Inflammatory macrophage treated with lipopolysaccharide for 4 hours (primary cell): Measurements from ENCODE around the gene KLK1.
A peak's percentile ranks its signal among the peaks of the same experiment; 100 is the strongest.

Experiments
- DNase-seq: peaks from one replicate; pipeline ENCODE4 v3.0.0-alpha.2; 2020

Gene KLK1

DNA sequence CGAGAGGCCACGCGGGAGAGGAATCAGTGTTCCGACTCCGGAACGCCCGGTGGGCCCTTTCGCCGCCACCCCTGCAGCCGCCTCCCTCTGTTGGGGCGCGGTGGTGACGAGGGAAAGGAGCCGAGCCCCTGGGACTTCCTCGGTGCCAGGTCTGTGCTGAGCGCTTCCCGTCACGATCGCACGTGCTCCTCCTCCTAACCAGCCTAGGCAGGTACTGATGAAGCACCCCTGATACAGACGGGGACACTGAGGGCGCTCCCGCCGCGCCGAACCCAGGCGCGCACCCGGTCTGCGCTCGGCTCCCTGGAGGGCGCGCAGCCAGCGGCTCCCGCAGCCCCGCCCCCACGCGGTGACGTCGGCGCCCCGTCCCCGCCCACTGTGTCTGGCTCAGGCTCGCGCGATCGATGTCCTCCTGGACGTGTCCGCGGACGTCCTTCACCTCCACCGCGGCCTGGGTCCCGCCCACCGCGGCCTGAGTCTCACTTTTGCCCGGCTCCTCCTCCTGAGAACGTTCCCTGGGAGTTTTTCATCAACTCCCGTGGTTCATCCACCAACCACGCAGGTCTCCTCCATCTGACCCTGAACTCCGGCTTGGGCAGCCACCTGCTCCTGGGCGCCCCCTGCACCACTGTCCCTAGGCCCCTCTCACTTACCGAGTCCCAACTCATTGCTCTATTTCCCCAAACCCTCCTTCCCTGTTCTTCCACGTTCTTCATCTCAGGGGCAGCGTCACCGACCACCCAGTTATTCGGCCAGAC, 12.4 kb upstream of the KLK1 start:
- peak; percentile 54 for DNase-seq

DNA sequence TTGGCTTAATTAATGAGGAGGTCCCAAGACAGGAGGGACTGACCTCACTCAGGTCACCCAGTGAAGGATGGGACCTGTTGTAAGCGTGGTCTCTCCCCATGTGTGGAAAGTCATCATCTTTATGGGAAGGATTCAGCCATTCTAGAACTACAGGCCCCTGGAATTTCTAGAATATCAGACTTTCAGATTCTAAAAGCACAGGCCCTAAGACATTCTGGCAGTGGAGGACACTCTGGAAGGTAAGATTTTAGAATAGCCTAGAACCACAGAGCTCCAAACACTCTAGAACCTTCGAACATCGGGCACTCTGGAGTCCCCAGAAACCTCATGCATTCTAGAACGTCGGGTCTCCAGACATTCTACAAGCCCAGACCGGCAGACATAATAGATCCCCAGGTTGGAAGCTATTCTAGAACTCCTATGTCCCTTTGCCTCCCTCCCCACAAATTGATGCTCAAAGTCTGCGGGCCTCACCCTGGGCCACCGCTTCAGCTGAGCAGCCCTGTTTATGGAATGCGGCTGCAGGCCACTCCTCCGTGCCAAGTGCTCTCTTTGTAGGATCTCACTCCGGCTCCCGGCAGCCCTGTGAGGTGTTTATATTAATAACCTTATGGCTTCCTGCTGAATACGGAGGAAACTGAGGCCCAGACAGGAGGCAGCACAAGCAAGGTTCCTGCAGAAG, 11.7 kb upstream of the KLK1 start:
- DNase-seq: no peak

DNA sequence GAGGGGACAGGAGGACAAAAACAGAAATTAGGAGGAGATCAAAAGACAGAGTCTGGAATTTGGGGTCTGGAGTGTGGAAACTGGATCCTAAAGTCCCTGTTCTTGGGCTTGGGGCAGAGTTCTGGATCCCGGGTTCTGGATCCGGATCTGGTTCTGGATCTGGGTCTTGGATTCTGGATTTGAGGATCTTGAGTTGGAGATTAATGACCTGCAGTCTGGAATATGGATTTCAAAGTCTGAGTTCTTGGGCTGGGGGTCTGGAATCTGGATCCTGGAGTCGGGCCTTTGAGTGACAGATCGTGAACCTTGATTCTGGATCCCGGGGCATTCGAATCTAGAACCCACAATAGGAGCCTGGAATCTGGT, 10.2 kb upstream of the KLK1 start:
- no peak for DNase-seq

DNA sequence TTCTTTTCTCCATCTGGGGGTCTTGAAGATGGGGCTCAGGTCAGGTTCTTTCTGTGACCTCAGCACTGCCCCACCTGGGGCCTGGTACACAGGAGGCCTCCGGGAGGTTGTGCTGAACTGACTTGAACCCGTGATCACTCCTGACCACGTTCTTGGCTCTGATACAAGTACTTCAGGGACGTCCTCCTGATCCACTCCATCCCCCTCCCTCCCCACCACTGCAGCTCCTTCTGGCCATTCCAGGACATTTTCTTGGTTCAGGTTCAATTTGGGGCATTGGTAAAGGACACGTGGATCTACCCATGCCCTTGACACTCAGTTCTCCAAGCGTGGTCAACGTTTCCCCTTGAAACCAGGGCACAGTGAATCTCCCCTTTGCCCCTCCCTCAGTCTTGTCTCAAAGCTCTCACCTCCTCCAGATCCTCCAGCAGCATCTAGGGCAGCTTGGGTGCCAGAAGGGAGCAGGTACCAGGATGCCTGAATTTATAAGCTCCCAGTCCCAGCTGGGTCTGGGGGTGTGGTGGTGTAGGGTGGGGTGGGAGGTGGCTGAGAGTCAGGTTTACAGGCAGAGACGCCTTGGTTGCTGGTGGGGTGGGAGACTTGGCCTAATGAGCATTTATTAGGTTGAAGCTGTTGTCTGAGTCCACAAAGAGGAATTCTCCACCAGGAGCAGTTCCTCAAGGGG, 9.7 kb upstream of the KLK1 start, which contains the start of gene KLK15:
KLK15 (minus strand) TSS at position 458 of the 685 bp plus-strand sequence. CDS start 2,082 bp downstream, outside the sequence.
- no peak for DNase-seq

DNA sequence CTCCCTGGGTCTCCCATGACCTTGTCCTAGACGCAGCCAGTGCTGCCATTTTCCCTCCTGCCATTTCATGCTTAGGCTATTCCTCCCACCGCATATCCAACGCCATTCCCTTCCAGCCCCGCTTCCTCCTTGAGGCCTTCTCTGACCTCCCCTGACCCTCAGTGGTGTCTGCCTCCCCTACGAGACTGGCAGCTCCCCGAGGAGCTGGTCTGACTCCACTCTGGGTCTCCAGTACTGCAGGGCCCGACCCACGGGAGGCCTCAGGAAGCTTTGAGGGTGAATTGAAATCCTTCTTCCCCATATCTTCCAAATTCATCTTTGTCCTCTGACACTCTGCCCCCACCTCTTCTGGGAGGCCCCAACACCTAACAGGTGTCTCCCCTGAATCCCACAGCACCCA, 9.1 kb upstream of the KLK1 start:
- no peak for DNase-seq

DNA sequence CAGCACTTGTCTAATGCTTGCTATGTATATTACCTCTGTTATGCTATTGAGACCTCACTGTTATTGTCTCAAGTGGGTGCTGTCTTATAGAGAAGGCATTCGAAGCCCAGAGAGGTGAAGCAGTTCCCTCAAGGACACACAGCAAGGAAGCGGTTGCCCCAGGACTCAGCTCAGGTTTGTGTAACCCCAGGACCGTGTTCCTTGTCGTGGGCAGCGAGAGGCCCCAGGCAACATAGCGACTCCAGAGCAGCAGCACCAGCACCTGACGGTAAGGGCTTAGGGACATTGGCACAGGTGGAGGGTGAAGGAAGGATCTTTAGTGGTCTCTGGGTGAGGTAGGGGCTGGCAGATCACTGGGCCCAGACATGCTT, 7.4 kb upstream of the KLK1 start:
- DNase-seq: no peak

DNA sequence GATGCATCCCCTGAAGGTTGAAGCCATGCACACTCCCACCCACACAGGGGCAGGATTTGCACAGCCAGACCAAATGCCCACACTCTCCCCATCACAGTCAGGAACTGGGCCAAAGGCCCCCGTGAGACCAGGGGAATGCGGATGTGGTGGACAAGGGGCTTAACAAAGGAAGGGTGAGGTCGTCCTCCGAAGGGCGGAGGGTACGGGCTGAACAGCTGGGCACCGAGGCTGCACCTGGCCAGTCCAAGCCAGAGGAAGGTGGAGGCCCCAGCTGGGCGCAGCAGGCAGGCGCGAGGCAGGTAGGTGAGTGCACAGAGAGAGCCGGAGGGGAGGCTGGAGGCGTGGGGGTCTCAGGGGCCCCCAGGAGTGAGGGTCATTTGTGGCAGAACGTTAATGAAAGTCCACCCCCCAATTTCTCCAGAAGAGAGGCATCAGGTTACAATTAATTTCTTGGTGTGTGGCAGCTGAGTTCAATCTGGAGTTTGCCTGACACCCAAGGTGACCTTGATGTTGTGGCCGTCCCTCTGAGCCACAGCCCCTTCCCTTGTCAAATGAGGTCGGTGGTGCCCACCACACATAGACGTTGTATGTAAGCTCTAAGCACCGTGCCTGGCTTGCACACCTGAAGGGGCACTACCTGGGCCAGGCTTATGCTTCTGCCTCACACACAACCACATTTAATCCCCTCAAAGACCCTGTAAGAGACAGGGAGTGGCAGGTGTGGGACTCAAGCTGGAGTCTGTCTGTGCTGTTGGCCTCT, 6.9 kb upstream of the KLK1 start:
- no peak for DNase-seq

DNA sequence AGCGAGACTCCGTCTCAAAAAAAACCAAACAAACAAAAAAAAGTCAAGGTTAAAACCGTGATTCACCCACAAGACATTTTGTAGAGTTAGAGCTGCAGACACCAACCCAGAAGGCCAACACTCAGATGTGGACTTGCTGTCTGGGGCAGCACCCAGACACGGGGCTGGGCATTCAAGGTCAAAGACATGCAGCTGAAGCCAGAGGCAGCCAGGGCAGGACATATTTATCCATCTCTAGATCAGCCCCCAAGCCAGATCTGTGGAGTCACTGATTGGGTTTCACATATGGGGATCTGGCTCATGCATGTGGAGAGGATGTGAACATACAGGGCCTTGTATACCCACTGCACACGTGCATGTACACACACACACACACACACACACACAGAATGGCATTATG, 6.2 kb upstream of the KLK1 start:
- DNase-seq: no peak

DNA sequence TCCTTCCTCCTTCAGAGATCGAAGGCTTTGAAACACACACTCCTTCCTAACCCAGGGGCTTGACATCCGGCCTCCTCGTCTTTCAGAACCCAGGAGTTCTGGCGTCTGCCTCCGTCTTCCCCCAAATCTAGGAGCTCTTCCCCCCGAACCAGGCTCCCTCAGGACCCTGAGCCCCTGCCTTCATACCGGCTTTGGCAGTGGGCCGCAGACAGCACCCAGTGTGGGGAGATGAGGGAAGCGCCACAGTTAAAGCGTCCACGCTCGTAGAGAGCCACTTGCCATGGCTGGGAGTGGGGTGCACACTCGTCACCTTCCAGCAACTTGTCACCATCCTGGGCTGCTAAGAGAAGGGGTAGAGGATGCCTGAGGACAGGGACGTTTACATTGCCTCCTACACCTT, 3.9 kb upstream of the KLK1 start:
- no peak for DNase-seq

DNA sequence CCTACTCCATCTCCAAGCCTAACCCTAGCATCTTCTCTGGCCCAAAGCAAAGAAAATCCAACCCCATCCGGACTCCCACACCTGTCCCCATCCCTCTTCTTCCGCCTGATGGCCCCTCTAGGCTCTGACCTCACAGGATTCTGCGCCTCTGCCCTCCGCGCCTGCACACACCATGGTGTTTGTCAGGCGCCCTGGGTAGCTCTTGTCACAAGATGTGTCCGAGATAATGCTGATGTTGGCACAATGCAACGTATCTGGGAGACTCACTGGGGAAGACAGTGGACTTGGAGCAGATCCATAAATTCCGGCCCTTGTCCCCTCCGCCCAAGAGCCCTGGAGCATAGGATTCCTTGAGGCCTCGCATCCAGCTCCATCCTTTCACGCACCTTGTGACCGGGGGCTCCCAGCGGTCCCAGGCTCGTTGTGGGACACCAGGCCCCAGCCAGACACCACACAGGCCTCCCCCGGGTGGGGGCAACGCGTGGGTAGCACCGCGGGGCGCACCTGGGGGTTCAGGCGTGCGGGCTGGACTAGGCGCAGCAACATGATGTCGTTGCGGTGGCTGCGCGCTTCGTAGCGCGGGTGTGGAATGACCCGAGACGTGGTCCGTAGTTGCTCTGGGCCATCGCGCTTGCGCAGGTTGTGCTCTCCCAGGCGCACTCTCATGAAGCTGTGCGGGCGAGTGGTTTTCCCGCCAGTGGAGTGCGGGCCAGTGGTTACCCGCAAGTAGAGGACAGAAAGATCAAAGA, 3.1 kb upstream of the KLK1 start:
- DNase-seq: no peak

DNA sequence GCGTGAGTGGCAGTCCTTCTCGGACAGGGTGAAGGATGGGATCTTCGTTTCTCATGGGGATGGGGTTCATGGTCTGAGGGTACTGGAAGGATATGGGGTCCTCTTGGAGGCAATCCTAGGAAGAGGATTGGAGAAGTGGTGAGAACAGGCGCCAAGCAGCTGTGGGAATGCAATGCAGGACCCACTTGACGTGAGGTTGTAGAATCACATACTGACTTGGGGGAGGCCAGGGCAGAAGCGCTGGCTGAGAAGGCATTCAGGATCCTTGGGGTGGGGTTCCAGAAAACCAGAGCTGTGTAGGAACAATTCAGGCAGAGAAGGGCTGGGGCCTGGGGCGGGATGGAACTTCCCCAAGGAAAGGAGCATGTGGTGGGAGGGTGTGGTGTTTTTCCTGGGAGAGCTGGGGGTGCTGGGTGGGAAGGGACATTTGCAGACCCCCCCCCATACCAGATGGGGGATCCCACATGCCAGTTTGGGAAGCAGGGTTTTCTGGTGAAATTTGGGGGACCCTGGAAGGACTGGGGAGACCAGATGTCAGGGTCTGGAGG, 852 bp downstream of the KLK1 start:
- DNase-seq: no peak

DNA sequence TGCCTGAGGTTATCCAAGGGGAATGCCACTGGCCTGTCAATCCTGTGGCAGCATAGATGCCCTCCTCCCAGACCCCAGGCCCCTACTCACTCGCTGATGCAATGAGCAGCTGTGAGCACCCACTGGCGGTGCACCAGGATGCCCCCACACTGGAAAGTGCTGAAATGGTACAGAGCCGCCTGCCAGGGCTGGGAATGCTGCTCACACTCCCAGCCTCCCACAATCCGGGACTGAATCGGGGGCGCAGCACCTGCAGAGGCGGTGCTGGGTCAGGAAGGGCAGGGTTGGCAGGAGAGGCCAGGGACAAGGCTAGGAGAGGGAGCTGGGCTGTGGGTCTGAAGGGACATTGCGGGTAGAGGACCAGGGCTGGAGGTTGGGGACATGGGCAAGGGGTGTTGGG, 2.0 kb downstream of the KLK1 start:
- DNase-seq: no peak

DNA sequence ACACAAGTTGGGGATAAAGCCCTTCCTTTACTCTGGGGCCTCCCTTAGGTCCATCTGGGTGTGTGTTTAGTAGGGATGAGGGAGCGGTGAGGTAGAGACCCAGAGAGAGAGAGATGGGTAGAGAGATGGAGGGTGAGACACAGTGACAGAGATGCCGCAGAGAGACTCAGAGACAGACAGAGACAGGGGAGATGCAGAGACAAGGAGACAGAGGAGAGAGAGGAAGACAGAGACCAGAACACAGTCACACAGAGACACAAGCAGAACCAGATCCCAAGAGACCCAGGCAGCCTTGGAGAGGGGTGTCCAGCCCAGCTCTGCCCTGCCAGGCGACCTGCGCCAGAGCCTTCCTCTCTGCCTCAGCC, 2.4 kb downstream of the KLK1 start:
- DNase-seq: no peak

DNA sequence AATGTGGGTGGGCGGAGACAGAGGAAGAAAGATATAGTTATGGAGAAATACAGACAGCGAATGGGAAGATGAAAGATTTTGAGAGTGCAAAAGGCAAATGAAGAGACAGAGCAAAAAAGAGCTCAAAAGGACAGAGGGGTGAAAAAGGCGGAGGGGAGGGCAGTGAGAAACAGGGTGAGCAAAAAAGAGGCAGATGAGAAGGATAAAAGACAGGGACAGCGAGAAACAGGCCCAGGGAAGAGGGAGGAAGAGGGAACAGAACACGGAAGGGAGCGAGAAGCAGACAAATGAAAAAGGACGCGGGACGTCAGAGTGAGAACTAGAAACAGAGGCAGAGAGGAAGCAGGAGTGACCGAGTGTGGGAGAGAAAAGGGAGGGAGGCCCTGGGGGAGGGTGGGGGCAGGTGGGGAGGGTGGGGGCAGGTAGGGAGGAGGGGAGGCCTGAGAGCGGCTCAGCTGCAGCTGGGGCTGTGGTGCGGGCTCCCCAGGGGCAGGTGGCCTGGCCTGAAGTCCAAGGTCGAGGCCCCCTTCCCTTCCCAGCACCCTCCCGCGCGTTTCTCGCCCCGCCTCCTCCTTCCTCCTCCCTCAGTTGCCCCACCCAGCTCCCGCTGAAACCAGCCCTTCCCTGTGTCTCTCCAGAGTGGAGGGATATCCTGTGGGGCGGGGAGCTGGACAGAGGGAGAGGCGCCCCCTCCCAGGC, 2.9 kb downstream of the KLK1 start:
- DNase-seq: peak; percentile 11

DNA sequence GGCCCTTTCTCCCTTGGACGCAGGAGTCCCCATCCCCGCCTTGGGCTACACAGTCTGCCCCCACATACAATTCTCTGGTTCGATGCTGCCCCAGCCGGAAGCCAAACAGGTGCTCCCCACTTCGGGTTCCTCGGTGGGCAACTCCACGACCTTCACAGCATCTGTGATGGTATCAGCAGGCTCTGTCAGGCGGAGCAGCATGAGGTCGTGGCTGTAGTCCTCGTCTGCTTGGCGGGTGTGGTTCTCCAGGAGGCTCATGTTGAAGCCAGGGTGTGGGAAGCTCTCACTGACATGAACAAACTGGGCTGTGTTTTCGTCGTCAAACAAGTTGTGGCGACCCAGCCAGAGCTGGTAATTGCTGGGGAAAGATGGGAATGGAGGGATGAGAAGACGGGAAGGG, 3.5 kb downstream of the KLK1 start:
- no peak for DNase-seq

DNA sequence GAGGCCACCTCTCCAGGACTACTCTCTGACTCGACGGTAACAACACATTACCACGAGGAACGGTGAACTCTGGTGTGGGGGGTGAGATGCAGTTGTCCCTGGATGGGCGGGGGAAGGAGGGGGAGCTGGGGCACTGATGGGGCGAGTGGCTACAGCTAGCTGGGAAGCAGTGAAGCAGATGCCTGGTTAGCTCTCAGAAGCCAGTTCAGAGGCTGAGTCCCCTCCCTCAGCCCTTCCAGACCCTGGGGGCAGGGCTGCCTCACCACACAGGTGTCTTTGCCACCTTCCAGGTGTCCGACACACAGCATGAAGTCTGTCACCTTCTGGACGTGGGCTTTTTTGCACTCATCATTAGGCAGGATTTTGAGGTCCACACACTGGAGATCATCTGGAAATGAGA, 4.0 kb downstream of the KLK1 start:
- DNase-seq: no peak

DNA sequence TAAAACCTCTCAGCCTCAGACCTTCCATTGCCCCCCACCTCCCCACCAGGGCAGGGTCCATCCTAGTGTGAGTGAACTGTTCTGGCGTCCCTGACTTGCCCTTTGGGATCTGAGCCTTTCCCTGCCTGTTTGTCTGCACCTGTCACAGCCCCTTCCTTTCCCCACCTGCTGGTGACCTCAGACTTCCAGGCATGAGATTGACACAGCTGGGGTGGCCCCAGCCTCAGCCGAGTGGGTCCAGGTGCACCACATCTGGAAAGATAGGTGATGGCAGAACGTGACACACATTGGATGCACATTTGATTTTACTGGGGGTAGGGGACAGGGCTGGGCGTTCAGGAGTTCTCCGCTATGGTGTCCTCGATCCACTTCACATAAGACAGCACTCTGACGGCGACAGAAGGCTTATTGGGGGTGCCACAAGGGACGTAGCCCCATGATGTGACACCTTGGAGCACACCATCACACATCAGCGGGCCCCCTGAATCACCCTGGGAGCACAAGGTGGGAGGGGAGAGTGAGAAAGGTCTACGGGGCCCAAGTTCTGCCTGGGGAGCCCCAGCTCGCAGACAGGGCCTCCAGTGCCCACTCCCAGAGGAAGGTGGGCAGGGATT, 4.6 kb downstream of the KLK1 start:
- DNase-seq: no peak

DNA sequence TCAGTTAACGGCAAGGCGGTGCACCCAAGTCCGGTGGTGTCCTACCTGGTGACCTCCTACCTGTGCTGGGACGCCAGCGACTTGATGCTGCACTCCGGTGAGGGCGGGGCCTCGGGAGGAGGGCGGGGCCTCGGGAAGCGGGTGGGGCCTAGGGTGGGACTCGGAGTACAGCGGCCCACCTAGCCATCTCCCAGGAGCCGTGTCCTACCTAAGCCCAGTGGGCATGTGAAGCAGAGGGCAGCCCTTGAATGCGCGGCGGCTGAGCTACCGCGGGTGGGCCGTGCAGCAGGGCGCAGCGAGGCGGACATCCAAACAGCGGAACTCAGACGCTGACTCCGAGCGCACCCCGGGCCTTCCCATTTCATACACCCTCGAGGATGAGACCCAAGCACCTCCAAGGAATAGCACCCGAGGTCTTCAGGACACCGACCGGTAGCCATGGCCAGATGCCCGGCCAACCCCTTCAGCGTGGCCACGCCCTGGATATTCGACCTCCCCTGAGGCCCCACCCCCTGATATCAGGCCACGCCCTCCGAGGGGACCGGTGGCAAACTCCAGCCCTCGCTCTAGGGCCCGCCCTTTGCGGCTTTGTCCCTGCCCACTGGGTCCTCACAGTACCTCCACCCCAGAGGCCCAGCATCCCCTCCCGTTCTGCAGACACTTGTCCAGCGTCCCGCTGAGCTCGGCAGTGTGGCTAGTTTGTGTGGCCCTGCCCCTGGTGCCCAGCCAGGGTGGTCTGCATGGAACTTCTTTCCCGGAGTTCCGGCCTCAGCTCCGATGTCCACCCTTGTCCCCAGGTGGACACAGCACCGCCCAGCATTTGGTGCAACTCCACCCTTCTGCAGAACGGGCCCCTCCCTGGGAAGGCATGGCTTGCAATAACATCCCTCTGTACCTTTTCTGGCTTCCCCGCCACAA, 5.4 kb downstream of the KLK1 start:
- DNase-seq: peak; percentile 54

DNA sequence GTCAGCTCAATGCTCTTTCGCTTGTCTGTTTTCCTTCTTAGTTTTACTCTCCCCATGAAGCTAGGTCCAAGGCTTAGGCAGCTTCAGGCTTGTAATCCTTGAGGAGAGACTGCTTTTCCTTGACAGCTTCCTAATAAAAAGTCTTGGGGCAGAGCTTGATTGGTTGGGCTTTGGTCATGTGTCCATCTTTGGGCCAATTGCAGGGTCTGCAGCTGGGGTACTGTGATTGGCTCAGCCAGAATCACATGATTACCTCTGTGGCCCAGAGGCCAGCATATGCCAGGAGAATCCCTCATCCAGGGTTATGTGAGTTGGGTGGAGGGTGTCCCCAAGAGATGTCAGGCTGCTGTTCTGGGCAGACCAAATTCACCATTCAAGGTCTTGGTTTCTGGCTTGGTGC, 8.1 kb downstream of the KLK1 start:
- no peak for DNase-seq

DNA sequence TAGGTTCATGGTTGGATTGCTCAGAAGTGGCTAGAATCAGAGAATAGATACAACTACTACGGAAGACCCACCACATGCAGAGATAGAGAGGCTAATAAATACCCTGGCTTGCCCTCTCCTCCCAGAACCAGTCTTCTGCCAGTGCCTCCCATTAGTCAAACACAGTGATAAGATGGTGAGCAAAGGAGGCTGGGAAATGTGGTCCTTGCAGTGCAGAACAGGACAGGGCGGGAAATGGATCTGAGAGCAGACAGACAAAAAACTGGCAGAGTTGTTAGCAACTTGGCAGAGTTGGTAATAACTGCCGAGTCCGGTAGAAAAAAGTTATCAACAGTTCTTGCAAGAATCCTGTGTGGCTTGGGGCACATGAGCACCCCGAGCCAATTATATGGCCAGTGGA, 8.7 kb downstream of the KLK1 start:
- DNase-seq: no peak
